GM18519 (cell line): ENCODE results near the gene PCID2.

Source experiments
- ATAC-seq: cut with Tn5 transposase; IDR thresholded peaks from one replicate; pipeline ENCODE4 v1.9.1; 2021; ENCODE audit warnings: mild to moderate bottlenecking, moderate library complexity; ENCODE audit not compliant: unreplicated experiment, low FRiP score

PCID2 gene

DNA sequence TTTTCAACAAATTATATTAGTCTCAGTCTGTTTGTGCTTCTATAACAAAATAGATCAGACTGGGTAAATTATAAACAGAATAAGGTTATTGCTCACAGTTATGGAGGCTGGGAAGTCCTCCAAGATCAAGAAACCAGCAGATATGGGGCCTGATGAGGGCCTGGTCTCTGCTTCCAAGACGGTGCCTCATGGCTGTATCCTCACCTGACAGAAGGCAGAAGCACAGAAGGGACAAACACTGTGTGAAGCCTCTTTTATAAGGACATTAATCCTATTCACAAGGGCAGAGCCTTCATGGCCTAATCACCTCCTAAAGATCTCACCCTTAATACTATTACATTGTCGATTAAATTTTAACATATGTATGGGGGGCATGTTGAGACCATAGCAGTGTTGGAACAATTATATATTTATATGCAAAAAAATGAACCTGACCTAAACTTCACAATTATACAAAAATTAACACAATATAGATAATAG, 73.1 kb downstream of the PCID2 start:
- no peak for ATAC-seq

- ATAC-seq: no peak
Measured at GRCh38 chr13:113129921-113130750, 78.3 kb downstream of the PCID2 start.

DNA sequence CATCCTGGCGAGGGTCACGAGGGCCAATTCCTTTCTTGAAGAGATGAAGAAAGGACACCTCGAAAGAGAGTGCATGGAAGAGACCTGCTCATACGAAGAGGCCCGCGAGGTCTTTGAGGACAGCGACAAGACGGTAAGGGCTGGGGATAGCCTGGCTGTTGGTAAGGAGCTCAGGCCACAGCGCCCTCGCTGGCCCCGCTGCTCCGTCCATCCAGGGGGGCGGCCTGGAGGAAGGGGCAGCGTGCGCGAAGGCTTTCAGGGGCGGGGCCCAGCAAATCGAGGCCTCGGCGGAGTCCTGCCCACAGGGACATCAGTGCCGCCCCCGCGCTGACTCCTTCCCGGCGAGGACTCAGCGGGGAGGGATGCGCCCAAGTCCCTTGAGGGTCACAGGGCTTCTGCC, 79.0 kb downstream of the PCID2 start:
- no peak for ATAC-seq
